PFSK-1 (cell line): ENCODE measurements around the gene ADCY1.

Experiments used
- POLR2AphosphoS5 ChIP-seq: IDR thresholded peaks from 2 replicates; pipeline ENCODE4 v1.6.1; 2012; ENCODE audit warnings: low read depth, mild to moderate bottlenecking, control low read depth, low read length, moderate library complexity
- REST ChIP-seq, 2 experiments: IDR thresholded peaks; 2 replicates each; pipeline versions ENCODE4 v1.6.1 to v1.8.0; 2011 to 2012; ENCODE audit warnings: low read depth in 2 of 2, low read length in 2 of 2, control low read depth in 1 of 2, inconsistent platforms in 1 of 2, mild to moderate bottlenecking in 1 of 2, moderate library complexity in 1 of 2; ENCODE audit not compliant: insufficient read depth in 1 of 2

- TF ChIP-seq REST (IDR thresholded peaks at IDR 0.05; ENCODE audit: insufficient read depth in 1 of 2, low read depth in 2 of 2, low read length in 2 of 2) (no peak), POLR2AphosphoS5 (no peak)
Measured at GRCh38 chr7:45686441-45687184, 112.4 kb downstream of the ADCY1 start.
